DMS114 treated with DMSO at 0.1 percent for 48 hours (cell line): Measurements from ENCODE around the gene GRIN2C.
"Not testable (repeated sequence)": the region's sequence is repeated elsewhere in the genome, so short reads cannot be mapped to it uniquely, and the experiment has no call there.

Source experiments
- DNase-seq: peaks from one replicate; lab custom pipeline; 2025; ENCODE audit not compliant: unreplicated experiment; lab: John Stamatoyannopoulos, UW

GRIN2C gene

DNA sequence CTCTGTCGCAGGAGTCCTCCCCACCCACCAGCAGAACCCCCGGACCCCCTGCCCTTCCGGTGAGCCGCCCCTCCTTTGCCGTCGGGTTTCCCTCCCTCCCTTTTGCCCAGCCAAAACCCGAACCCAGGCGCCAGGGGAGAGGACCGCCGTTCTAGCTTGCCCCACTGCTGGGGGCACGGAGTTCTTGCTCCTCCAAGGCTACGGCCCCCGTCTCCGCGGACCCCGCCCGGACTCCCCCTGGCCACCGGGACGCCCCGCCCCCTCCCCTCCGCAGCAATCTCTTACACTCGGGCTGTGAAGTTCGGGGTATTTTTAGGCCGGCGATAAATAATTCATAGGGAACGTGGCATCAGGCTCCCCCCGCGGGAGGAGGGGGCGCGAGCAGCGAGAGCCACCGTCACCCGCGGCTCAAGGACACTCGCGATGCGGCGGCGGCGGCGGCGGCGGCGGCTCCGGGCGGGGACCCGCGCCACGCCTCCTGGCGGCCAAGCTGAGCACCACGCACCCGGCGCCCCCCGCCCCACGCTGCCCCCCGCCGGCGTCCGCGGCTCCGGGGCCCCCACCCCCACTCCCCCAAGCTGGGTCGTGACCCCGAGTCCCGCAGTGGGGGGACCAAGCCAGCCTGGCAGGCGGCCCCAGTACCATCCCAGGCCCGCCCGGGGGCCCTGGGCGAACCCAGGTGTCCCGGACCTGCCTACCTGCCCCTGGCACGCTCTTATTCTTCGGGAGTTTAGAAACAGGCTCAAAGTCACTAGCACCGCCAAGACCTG lies at the start of gene GRIN2C:
Gene GRIN2C (minus strand): TSS at position 427 of the 770 bp plus-strand sequence. CDS start 4,793 bp downstream, outside the sequence.
- DNase-seq: no peak

DNA sequence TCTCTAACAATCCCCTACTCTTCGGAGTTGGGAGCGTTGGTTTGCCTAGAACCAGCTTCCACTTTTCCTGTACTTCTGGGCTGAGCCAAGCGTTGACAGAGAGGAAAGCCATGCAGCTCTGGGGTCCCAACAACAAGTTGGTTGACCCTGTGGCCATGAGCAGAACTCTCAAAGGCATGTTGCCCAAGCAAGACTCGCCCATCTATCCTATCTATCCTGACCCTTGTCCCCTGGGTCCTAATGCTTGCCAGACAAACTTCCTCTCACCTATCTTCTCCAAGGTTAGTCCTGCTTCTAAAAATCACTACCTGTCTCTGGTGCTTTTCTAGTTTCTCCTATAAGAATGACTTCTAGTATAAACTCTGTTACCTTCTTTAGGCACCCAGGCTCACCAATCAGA lies 49.4 kb upstream of the GRIN2C start:
- DNase-seq: not testable (repeated sequence)

DNA sequence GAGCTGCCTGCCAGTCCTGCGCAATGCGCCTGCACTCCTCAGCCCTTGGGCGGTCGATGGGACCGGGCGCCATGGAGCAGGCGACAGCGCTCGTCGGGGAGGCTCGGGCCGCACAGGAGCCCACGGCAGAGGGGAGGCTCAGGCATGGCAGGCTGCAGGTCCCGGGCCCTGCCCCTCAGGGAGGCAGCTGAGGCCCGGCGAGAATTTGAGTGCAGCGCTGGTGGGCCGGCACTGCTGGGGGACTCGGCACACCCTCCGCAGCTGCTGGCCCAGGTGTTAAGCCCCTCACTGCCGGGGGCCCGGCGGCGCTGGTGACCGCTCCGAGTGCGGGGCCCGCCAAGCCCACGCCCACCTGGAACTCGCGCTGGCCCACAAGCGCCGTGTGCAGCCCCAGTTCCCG lies 47.3 kb upstream of the GRIN2C start:
- no peak for DNase-seq

DNA sequence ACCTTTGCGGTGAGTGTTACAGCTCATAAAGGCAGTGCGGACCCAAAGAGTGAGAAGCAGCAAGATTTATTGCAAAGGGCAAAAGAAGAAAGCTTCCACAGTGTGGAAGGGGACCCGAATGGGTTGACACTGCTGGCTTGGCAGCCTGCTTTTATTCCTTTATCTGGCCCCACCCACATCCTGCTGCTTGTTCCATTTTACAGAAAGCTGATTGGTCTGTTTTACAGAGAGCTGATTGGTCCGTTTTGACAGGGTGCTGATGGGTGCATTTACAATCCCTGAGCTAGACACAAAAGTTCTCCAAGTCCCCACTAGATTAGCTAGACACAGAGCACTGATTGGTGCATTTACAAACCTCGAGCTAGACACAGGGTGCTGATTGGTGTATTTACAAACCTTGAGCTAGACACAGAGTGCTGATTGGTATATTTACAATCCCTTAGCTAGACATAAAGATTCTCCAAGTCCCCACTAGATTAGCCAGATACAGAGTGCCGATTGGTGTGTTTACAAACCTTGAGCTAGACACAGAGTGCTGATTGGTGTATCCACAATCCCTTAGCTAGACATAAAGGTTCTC lies 46.6 kb upstream of the GRIN2C start:
- DNase-seq: not testable (repeated sequence)

DNA sequence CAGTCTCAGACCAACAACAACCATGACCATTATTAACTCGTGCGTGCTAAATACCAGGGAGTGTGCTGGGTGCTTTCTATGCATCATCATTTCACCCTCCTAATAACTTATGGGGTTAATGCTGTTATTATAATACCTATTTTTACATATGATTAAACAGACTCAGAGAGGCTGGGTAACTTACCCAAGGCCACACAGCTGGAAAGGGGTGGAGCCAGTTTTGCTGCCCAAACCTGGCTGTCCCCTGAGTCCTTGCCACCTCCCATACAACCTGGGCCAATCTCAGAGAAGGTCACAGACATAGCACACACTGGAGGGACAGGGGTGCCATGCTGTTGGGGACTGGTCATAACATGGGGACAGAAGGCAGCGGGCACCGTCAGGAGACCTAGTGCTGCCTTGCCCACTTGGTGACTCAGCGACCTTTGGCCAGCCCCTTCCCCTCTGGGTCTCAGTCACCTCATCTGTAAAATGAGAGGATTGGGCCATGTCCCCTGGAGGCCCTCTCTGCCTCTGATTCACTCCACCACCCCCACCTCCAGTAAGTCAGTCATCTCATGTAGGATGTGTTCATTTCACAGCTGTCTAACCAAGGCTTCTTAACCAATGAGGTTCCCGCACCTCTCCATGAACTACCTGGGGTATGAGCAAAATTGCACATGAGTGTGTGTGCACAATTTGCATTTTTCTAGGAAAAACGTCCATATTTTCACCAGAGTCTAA lies 45.2 kb upstream of the GRIN2C start:
- no peak for DNase-seq

DNA sequence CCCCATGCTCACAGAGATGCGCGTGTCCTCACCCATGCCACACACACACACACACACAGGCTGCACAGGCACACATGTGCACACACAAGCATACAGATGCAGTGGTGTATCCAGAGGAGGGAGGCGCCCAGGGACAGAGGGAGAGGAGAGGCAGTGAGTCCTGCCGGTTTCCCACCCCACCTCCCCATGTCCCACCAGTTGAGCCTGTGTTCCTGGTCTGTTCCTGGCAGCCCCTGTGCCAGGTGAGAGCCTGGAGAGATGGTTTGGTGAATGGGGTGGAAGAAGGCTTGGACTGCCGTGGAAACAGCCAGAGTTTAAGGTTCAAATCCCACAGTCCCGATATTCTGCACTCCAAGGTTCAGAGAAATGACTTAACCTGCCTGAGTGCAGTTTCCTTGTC lies 44.0 kb upstream of the GRIN2C start:
- no peak for DNase-seq

DNA sequence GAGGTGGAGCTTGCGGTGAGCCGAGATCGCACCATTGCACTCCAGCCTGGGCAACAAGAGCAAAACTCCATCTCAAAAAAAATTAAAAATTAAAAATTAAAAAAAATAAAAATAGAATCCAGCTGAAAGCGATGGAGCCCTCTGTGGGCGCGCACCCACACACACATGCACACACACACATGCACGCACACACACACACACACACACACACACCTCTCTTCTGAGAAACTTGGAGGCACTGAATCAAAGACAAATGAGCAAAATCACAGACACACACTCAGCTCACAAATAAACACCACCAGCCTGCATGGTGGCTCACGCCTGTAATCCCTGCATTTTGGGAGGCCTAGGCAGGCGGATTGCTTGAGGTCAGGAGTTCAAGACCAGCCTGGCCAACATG lies 43.3 kb upstream of the GRIN2C start:
- no peak for DNase-seq

DNA sequence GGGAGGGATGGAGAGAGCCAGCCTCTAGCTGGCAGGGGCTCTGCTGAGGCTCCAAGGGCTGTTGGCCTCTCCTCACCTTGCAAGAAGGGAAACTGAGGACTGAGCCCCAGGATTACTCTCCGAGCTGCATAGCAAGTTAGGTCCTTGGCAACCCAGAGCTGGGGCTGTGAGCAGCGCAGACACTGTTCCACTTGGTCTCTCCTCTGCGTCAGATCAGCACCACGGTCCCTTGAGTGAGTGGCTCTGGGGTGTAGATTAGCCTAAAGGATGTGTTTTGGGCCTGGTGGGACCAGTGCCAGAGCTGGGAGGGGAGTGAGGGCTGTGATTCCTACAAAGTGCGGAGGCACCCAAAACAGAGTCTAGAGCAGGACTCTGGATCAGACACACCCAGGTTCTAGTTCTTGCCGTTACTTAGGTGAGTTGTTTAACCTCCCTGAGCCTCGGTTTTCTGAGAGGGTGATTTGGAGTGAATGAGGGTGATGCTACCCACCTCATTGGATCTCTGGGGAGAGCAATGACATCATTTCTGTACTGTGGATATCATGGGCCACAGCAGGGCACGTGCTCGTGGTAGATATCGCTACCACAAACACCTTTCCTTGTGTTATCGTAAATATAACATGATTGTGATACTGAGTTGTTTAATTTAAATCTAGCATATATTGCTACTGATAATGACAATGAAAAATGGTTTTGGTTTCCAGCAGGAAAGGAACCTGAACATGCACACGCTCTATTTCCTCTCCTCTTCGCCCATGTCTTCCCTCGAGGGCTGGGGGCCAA lies 41.9 kb upstream of the GRIN2C start:
- DNase-seq: no peak

DNA sequence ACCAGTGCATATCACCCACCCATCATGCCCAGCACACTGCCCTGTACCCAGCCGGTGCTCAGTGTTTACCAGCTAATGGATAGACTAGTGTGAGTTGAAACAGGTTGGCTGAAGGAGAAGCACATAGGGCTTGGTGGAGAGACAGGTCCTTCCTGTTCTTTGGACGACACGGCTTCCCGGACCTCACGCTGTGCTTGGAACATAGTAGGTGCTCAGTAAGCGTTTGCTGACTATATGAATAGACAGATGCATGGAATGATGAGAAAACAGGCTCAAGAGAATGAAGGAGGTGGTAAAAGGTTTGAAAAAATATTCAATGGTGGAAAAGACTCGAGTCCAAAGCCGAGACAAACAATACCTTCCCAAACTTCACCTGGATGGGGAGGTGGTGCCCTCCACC lies 40.5 kb upstream of the GRIN2C start:
- no peak for DNase-seq

DNA sequence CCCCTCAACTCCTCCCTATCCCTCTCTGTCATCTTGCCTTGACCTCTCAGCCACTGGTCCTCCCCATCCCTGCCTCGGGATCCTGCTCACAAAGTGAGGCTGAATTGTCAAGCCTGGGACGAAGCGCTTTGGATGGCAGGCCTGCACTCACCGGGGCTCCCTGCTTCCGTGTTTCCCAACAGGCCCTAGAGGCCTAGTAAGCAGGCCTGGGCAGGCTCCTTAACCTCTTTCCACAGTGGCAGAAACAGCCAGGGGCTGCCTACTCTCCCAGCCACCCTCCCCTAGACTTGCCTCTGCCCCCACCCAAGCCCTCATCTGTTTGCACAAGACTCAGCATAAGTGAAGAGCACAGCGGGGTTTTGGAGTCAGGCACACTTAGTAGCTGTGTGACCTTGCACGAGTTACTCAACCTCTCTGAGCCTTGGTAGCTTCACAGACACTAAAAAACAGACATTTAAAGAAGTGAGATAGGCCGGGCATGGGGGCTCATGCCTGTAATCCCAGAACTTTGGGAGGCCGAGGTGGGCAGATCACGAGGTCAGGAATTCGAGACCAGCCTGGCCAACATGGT lies 38.8 kb upstream of the GRIN2C start:
- no peak for DNase-seq

DNA sequence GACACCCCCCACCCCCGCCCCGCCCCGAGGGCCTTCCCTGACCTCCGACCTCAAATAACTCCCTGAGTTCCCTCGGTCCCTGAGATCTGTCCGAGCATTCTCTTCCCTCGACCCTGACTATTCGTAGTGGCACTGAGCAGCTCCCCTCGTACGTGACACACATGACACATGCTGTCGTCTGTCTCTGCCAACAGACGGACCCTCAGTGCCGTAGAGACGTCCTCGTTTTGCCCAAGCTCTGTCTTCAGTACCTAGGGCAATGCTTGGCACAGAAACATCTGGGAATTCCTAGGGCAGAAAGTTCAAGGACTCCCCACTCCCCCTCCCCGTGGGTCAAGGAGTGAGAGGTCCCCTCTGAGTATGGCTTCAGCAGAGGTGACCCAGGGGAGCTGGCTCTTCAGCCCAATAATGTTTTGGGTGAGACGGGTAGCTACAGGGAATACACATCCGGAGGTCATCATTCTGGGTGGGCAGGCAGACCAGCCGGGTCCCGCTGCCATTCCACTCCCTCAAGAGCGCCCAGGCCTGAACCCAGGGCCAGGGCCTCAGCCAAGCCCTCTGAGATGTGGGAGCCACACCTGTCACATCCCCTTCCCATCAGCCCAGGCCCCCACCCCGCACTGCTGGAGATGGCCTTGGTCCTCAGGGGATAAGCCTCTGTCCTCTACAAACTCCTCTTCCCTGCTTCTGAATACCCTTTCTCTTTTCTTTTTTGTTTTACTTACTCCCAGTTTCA lies 34.4 kb upstream of the GRIN2C start:
- DNase-seq: no peak

DNA sequence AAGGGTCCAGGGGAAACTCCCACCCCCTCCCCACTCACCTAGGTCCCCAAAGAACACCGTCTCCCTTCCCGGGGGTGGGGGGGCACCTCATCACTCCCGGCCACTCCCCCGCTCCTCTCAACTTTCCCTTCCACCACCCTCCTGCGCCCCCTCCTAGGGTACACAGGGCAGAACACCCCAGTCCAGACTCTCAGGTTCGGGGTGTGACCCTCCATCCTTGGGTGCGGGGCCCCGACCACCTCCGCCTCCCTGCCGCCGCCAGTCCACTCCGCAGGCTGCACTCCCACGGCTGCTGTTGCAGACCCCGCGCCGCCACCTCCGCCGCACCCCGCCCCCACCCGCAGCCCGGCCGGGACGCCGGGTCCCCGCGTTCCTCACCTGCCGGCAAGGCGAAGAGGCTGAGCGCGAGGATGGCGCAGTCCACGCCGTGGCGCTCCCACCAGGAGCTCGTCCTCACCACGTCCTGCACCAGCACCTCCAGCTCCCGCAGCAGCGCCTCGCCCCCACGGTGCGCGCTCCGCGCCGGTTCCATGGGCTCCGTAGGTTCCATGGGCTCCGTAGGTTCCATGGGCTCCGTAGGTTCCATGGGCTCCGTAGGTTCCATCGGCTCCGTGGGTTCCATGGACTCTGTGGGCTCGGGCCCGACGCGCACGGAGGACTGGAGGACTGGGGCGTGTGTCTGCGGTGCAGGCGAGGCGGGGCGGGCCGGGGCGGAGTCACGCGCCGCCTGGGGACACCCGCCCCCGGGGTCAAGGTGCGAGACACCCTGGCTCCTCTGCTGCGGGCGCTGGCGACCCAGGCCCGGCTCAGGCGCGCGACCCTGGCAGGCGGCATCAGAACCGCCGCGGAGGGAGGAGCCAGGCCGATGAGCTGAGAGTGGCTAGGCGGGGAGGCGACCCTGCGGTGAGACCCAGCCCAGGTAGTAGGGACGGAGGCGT lies 33.6 kb upstream of the GRIN2C start, which contains the start of gene FADS6:
Gene FADS6 (minus strand): TSS at position 660 of the 938 bp plus-strand sequence. CDS start 38 bp downstream, at position 622.
- DNase-seq: no peak

DNA sequence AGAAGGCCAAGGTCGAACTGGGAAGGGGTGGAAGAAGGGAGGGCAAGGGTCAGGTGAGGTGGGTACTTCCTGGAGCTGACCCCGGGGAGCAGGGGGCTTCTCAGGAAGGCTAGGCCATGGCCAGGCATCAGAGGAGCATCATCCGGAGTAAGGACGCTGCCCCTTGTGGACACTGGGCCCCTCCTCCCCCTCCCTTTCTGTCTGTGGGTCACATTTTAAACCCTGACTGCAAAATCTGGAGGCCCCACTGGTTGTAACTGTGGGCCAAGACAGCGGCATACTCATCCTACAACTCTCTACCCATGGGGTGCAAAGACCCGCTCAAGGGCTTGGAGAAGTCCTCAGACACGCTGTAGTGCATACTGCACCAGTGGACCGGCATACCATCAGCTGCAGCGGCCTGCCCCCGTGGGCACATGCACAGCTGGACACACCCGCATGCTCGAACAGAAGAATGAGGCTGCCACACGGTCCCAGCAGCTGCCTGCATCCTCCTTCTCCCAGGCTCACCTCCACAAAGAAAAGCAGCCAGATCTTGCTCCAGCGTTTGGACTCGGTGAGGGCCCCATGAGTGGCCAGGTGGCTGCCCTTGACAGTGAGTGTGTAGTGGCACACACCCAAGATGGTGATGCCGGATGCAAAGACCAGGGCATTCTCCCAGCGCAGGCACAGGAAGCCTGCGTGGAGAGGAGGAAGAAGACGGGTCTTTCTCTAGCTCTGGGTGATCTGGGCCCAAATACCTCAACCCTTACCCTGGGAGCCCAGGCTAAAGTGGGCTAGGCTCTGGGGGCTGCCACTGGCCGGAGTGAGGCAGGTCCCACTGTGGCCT lies 32.5 kb upstream of the GRIN2C start:
- DNase-seq: no peak

DNA sequence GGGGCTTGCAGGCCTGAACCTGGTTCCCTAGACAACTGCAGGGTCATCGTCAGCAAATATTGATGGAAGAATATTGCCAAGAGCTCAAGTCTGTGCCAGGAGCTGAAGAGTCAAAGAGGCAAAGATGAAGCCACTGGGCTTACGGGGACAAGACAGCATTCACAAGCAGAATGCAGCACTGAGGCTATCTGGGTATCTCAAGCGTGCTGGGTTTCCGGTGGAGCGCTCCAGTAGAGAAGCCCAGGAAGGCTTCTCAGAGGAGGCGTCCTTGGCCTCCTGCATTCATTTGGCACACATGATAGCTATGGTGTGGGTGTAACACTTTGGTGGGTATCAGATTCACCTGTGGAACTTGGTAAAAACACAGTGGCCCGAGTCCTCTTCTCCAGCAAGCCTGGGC lies 30.9 kb upstream of the GRIN2C start:
- DNase-seq: no peak

DNA sequence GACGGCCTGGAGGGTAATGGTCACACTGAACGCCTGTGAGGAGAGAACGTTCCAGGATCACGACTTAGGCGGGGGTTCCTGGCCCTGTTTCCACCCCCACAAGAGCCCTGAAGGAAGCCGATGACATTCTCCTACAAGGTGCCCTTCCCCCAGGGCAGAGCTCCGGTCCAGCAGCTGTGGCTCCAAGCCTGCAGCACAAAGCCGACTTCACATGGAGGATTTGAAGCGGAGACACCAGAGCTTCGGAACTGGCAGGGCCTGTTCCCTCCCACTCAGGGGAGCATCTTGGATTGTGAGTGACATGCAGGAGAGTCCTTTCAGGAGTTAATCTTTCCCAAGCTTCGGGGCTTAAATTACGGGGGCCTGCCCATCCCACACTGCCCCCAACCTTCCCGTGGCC lies 28.8 kb upstream of the GRIN2C start:
- DNase-seq: no peak

DNA sequence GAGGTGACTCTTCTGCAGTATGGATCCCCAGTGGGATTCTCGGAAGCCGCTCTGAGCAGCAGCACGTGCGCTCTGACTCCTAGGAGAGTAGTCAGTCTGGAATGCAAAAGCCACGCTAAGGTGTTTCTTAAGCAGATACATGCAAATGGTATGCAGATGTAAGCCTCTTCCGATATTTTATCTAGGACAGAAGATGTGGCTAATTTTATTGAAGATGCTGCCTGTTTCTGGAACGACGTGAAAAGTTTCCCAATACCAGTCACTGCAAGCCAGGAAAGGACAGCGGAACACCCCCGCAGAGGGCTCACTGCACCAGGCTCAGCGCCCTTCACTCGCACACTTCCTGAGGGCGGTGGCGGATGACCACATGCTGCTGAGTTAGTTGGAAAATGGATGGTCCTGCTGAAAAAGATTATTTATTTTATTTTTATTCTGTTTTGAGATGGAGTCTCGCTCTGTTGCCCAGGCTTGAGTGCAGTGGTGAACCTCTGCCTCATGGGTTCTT lies 23.6 kb upstream of the GRIN2C start:
- DNase-seq: no peak

DNA sequence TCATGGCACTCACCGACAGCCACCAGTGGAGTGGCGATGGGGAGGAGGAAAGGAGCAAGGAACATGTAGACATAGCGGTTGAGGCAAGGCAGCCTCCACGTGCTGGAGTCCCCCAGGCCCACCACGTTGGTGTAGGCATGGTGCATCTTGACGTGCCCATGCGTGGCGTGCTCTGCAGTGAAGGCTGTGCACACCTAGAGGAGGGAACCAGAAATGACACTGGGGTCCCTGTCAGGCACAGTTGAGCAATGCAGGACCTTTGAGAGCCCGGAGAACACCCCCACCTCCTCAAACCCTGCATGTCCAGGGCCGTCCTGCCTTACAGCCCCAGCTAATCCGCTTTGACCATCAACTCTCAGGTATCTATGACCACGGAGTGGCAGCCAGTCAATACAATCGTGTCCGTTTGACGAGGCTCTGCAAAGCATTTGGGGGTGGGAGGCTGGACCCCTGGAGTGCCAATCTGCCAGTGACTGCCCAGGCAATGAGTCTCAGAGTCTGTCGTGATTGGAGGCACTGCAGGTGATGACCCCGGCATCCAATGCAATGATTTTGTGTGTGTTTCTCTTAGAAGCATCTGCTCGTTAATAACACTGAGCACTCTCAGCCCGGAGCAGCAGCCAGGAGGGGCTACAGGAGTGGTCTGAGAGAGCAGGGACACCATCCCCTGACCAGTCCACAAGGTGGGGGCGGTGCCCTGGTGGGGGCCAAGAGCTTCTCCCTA lies 23.0 kb upstream of the GRIN2C start:
- no peak for DNase-seq
